ENCODE data around the gene ESF1. TPM values are rescaled to one million over a fixed set of nuclear protein-coding genes. Genes with fewer than 3 reads are reported as not detected.

ESF1 gene
- total and polyA plus RNA-seq, 2 of the 8 experiments (the other 6 are each of a cell fraction or from before 2014, with no cell fraction given), result 1.1 to 32.9 TPM

DNA sequence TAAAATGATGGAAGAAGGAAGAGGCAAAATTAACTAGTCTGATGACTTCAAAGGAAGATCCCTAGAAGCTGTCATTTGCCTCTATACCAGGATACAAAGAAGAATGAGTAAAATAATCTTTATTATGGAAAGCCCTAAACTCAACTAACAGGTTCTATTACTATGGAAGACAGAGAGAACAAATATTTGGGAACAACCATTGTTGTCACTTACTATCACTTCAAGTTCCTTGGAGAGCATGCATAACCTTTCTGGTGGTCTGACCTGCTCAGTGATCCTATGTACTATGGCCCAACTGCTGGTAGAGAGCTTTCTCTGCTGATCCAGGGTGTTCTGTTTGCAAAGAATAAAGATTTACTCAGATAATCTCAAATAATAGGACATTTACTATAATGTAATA is 83.2 kb downstream of the ESF1 start:
- Histone ChIP-seq H2BK120ac (replicated peaks; ENCODE audit: low read depth, low read length) (no peak overlapping the region), H4K20me1 (replicated peaks in 1 of 2; ENCODE audit: control insufficient read depth in 1 of 2, insufficient read depth in 2 of 2, low read length in 2 of 2) (no peaks in the 10 kb centered on the region), H3K27ac (ENCODE audit: low read depth, low read length) (no peak overlapping the region), H2BK15ac (ENCODE audit: low read length) (no peak overlapping the region), H3K18ac (ENCODE audit: extremely low read depth, low read length) (no peak overlapping the region), H3K79me2 (ENCODE audit: control insufficient read depth in 1 of 2, insufficient read depth in 2 of 2, low read length in 2 of 2) (no peaks in the 10 kb centered on the region), H3K79me1 (ENCODE audit: low read depth, low read length) (no peaks in the 10 kb centered on the region), H2BK5ac (ENCODE audit: low read depth, low read length) (no peak overlapping the region), H3K14ac (ENCODE audit: insufficient read length) (no peak overlapping the region), H4K8ac (ENCODE audit: extremely low read depth, insufficient read depth, low read length) (no peak overlapping the region), H4K5ac (ENCODE audit: insufficient read length, low read depth, low read length) (no peak overlapping the region), H3K23ac (ENCODE audit: insufficient read length) (no peak overlapping the region), H3K4me2 (ENCODE audit: insufficient read depth in 1 of 2, low read depth in 2 of 2, low read length in 2 of 2) (no peak overlapping the region), H2AK5ac (ENCODE audit: low read depth, low read length) (no peak overlapping the region), H3K4me3 (ENCODE audit: extremely low read depth in 1 of 4, insufficient read depth in 2 of 4, low read depth in 3 of 4, low read length in 4 of 4) (no peak overlapping the region), H3K4me1 (replicated peaks in 1 of 4; ENCODE audit: control insufficient read depth in 3 of 4, insufficient read depth in 4 of 4, low read length in 3 of 4) (no peaks in the 10 kb centered on the region), H2BK12ac (ENCODE audit: low read depth, low read length) (no peak overlapping the region), H3K36me3 (ENCODE audit: control insufficient read depth in 2 of 4, insufficient read depth in 4 of 4, low read length in 3 of 4) (no peaks in the 10 kb centered on the region), H4K91ac (replicated peaks; ENCODE audit: insufficient read length, low read length) (no peak overlapping the region), H3K23me2 (ENCODE audit: low read depth, low read length) (no peaks in the 10 kb centered on the region), H2BK20ac (ENCODE audit: low read length) (no peak overlapping the region), H3K9ac (replicated peaks in 1 of 4; ENCODE audit: extremely low read depth in 1 of 4, low read depth in 3 of 4, low read length in 3 of 4) (no peak overlapping the region), H3K27me3 (replicated peaks in 1 of 4; ENCODE audit: control insufficient read depth in 3 of 4, extremely low read depth in 1 of 4, insufficient read depth in 3 of 4, low read length in 3 of 4) (no peaks in the 10 kb centered on the region), H3K9me3 (ENCODE audit: insufficient read depth in 2 of 2, low read depth in 1 of 2, low read length in 1 of 2) (no peaks in the 10 kb centered on the region), H3K4ac (replicated peaks; ENCODE audit: insufficient read length, low read depth, low read length) (no peak overlapping the region), H3K56ac (replicated peaks; ENCODE audit: insufficient read length, low read depth, low read length) (no peak overlapping the region), H2AFZ (ENCODE audit: low read length) (no peak overlapping the region)
- TF ChIP-seq NANOG (IDR thresholded peaks at IDR 0.05; ENCODE audit: insufficient read depth, low read depth, low read length, poor library complexity, severe bottlenecking) (no peak), KDM5A (IDR thresholded peaks at IDR 0.05; ENCODE audit: low read length) (no peak), POLR2AphosphoS5 (IDR thresholded peaks at IDR 0.05; ENCODE audit: low read depth, low read length) (no peak), RXRA (IDR thresholded peaks at IDR 0.05; ENCODE audit: insufficient read depth, low read depth, low read length) (no peak), SIN3A (conservative IDR thresholded peaks at IDR 0.05 in 1 of 2, IDR thresholded peaks at IDR 0.05 in 1 of 2; ENCODE audit: low read depth in 1 of 2, low read length in 2 of 2) (no peak)
- FAIRE-seq (no peak), DNase-seq (ENCODE audit: low read depth in 1 of 2, low spot score in 2 of 2) (no peak)
- ChIA-PET POLR2A (ENCODE audit: partially characterized antibody) (no interaction called here), CTCF (ENCODE audit: partially characterized antibody) (interaction anchor here (1.1 to 2.3 kb wide), 4 partner anchors 12 to 91 kb away, joined by 3 to 8 read pairs (median 3); no protein-coding TSS in a partner anchor)

Measured in H1 (cell line).